ELR (cell line): ENCODE measurements around the gene KIF21B.
"Not testable (repeated sequence)": the region's sequence is repeated elsewhere in the genome, so short reads cannot be mapped to it uniquely, and the experiment has no call there.

Source experiments
- DNase-seq: peaks from one replicate; pipeline ENCODE4 v3.0.0-alpha.2; 2015; ENCODE audit warnings: low read depth

Gene KIF21B

GRCh38 chr1:200971428-200971903, 52.0 kb downstream of the KIF21B start:
- no peak for DNase-seq

- DNase-seq: no peak
Measured at GRCh38 chr1:200970771-200971427, 52.6 kb downstream of the KIF21B start.

- DNase-seq: no peak
Measured at GRCh38 chr1:200969726-200970561, 53.6 kb downstream of the KIF21B start.

- DNase-seq: peak; percentile 54
Measured at GRCh38 chr1:200968469-200969410, 54.8 kb downstream of the KIF21B start.

GRCh38 chr1:200967693-200968468, 55.6 kb downstream of the KIF21B start:
- no peak for DNase-seq

GRCh38 chr1:200966934-200967333, 56.6 kb downstream of the KIF21B start:
- DNase-seq: no peak

- no peak for DNase-seq
Measured at GRCh38 chr1:200965111-200965805, 58.3 kb downstream of the KIF21B start.

GRCh38 chr1:200963888-200964287, 59.6 kb downstream of the KIF21B start:
- DNase-seq: not testable (repeated sequence)

- DNase-seq: no peak
Measured at GRCh38 chr1:200963076-200963475, 60.4 kb downstream of the KIF21B start.

- DNase-seq: no peak
Measured at GRCh38 chr1:200962631-200963030, 60.9 kb downstream of the KIF21B start.

GRCh38 chr1:200962151-200962550, 61.4 kb downstream of the KIF21B start:
- not testable (repeated sequence) for DNase-seq

- no peak for DNase-seq
Measured at GRCh38 chr1:200960948-200961340, 62.6 kb downstream of the KIF21B start.

- DNase-seq: no peak
Measured at GRCh38 chr1:200960236-200960947, 63.1 kb downstream of the KIF21B start.

GRCh38 chr1:200959411-200959921, 64.0 kb downstream of the KIF21B start:
- DNase-seq: no peak

- no peak for DNase-seq
Measured at GRCh38 chr1:200958597-200958996, 64.9 kb downstream of the KIF21B start.

GRCh38 chr1:200954434-200954833, 69.1 kb downstream of the KIF21B start:
- DNase-seq: no peak

GRCh38 chr1:200951016-200951415, 72.5 kb downstream of the KIF21B start:
- DNase-seq: peak; percentile 35

- no peak for DNase-seq
Measured at GRCh38 chr1:200949626-200950025, 73.9 kb downstream of the KIF21B start.

GRCh38 chr1:200947059-200947566, 76.4 kb downstream of the KIF21B start:
- no peak for DNase-seq

GRCh38 chr1:200945111-200945510, 78.4 kb downstream of the KIF21B start:
- no peak for DNase-seq
